Endometrial microvascular endothelial cells (primary cell): Measurements from ENCODE around the gene WDR45. TPM values are rescaled to one million over a fixed set of nuclear protein-coding genes. Genes with fewer than 3 reads are reported as not detected.

Experiments used
- in situ Hi-C: cut with HindIII; loops from 2 replicates; pipeline ENCODE4 v1.10.0; 2017; ENCODE audit warnings: low sequenced_read_pairs, low pct_unique_long_range_greater_than_20kb; ENCODE audit errors: inconsistent ontology term
- total RNA-seq: library from RNA; depleted of rRNA; stranded (reverse); fragments of >200 nt; gene quantifications from one replicate; pipeline ENCODE4 v1.2.3, GENCODE V29; 2015; ENCODE audit errors: inconsistent ontology term

WDR45 gene
- total RNA-seq, 1 donor from 2014 or later, result 33.7 TPM

GRCh38 chrX:49082271-49082871 is 2.7 kb upstream of the WDR45 start:
- in situ Hi-C loops, result no loop called here

- in situ Hi-C loops, result no loop called here
Observed at GRCh38 chrX:49077941-49078340, 1.7 kb downstream of the WDR45 start.

GRCh38 chrX:49075347-49075746 is 4.3 kb downstream of the WDR45 start:
- in situ Hi-C loops, result no loop called here

- in situ Hi-C loops, result no loop called here
Observed at GRCh38 chrX:49073601-49074575, 5.8 kb downstream of the WDR45 start, which contains the start of gene PRAF2. Gene PRAF2 (minus strand): TSS chrX:49074002. CDS start chrX:49073987, 15 bp downstream.

- in situ Hi-C loops, result no loop called here
Observed at GRCh38 chrX:49072712-49073095, 7.0 kb downstream of the WDR45 start.

GRCh38 chrX:49071877-49072711 is 7.6 kb downstream of the WDR45 start:
- in situ Hi-C loops, result no loop called here

GRCh38 chrX:49070988-49071387 is 8.7 kb downstream of the WDR45 start:
- in situ Hi-C loops, result no loop called here

GRCh38 chrX:49069038-49069437 is 10.6 kb downstream of the WDR45 start:
- in situ Hi-C loops, result no loop called here

- in situ Hi-C loops, result no loop called here
Observed at GRCh38 chrX:49067285-49068120, 12.2 kb downstream of the WDR45 start.

GRCh38 chrX:49066690-49067089 is 13.0 kb downstream of the WDR45 start:
- in situ Hi-C loops, result no loop called here

- in situ Hi-C loops, result no loop called here
Observed at GRCh38 chrX:49066278-49066677, 13.4 kb downstream of the WDR45 start.

- in situ Hi-C loops, result no loop called here
Observed at GRCh38 chrX:49064735-49065134, 15.0 kb downstream of the WDR45 start.

GRCh38 chrX:49064303-49064702 is 15.4 kb downstream of the WDR45 start:
- in situ Hi-C loops, result no loop called here

GRCh38 chrX:49063715-49064114 is 16.0 kb downstream of the WDR45 start:
- in situ Hi-C loops, result no loop called here

GRCh38 chrX:49061916-49062315 is 17.8 kb downstream of the WDR45 start:
- in situ Hi-C loops, result no loop called here

GRCh38 chrX:49061490-49061889 is 18.2 kb downstream of the WDR45 start:
- in situ Hi-C loops, result no loop called here

- in situ Hi-C loops, result no loop called here
Observed at GRCh38 chrX:49060914-49061313, 18.8 kb downstream of the WDR45 start.

- in situ Hi-C loops, result no loop called here
Observed at GRCh38 chrX:49059681-49060085, 20.0 kb downstream of the WDR45 start.
